Measurements from ENCODE around the gene SSNA1.

DNA sequence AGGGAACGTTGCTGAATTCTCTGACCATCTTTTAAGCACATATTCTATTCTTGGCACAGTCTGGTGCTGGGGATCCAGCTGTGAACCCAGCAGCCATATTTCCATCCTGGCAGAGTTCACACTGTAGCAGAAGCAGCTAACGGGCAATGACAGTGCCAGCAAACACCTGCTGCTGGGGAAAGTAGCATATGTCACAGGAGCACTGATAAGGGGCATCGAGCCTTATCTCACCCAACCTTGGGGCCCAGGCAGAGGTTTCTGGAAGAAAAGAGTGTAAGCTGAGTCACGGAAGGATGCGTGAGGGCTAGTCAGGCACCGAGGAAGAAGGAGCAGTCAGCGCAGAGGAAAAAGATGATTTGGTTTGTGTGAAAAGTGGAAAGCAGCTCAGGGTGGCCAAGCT lies 18.1 kb downstream of the SSNA1 start:
- TF ChIP-seq, protein P1, sequence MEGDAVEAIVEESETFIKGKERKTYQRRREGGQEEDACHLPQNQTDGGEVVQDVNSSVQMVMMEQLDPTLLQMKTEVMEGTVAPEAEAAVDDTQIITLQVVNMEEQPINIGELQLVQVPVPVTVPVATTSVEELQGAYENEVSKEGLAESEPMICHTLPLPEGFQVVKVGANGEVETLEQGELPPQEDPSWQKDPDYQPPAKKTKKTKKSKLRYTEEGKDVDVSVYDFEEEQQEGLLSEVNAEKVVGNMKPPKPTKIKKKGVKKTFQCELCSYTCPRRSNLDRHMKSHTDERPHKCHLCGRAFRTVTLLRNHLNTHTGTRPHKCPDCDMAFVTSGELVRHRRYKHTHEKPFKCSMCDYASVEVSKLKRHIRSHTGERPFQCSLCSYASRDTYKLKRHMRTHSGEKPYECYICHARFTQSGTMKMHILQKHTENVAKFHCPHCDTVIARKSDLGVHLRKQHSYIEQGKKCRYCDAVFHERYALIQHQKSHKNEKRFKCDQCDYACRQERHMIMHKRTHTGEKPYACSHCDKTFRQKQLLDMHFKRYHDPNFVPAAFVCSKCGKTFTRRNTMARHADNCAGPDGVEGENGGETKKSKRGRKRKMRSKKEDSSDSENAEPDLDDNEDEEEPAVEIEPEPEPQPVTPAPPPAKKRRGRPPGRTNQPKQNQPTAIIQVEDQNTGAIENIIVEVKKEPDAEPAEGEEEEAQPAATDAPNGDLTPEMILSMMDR (conservative IDR thresholded peaks at IDR 0.05 in 1 of 2, IDR thresholded peaks at IDR 0.05 in 1 of 2; ENCODE audit: low read depth in 1 of 2, low read length in 2 of 2): no peak
- no peak for TF ChIP-seq EZH2 (IDR thresholded peaks at IDR 0.05; ENCODE audit: low read length, missing control alignments)

All from fibroblast of lung (primary cell).